Upper lobe of left lung (tissue), 6 donors: ENCODE results near the gene EFHD1. TPM values are rescaled to one million over a fixed set of nuclear protein-coding genes. Genes with fewer than 3 reads are reported as not detected.
A peak's percentile ranks its signal among the peaks of the same experiment; 100 is the strongest.

Source experiments
- ATAC-seq, 2 donors: fragments of 200-7000 bp; cut with Tn5 transposase; one replicate each; pipeline ENCODE4 v1.9.1; 2022; ENCODE audit warnings: mild to moderate bottlenecking in 2 of 2, moderate library complexity in 2 of 2; ENCODE audit not compliant: low FRiP score in 2 of 2
- DNase-seq, 2 donors: peaks; one replicate each; pipeline ENCODE4 v3.0.0-alpha.2; 2019 to 2020
- H3K27ac ChIP-seq, 4 donors: fragments of 200-600 bp; sonication (generic); one replicate each; pipeline ENCODE4 v1.5.1; 2016 to 2019
- H3K27me3 ChIP-seq, 4 donors: fragments of 200-600 bp; sonication (generic); one replicate each; pipeline ENCODE4 v1.5.1; 2017 to 2019
- H3K36me3 ChIP-seq, 4 donors: fragments of 200-600 bp; sonication (generic); one replicate each; pipeline ENCODE4 v1.5.1; 2016 to 2019
- H3K4me1 ChIP-seq, 4 donors: fragments of 200-600 bp; sonication (generic); one replicate each; pipeline ENCODE4 v1.5.1; 2018 to 2019
- H3K4me3 ChIP-seq, 4 donors: fragments of 200-600 bp; sonication (generic); one replicate each; pipeline ENCODE4 v1.5.1; 2017 to 2019; ENCODE audit warnings: mild to moderate bottlenecking in 2 of 4, moderate library complexity in 1 of 4
- H3K9me3 ChIP-seq, 4 donors: fragments of 200-600 bp; sonication (generic); one replicate each; pipeline ENCODE4 v1.5.1; 2018 to 2019
- CTCF ChIP-seq, 6 experiments: fragments of 450-650 bp in 4 of 6; fragments of 200-600 bp in 2 of 6; sonication (generic) in 2 of 6; IDR thresholded peaks; one replicate each; pipeline ENCODE4 v1.5.1; 2016 to 2019; ENCODE audit warnings: antibody characterized with exemption in 6 of 6
- EP300 ChIP-seq, 4 donors: sonication (generic); formaldehyde crosslinking; IDR thresholded peaks; one replicate each; pipeline ENCODE4 v1.5.1; 2017; ENCODE audit warnings: antibody characterized with exemption in 4 of 4, control low read depth in 2 of 4
- POLR2A ChIP-seq, 4 donors: fragments of 450-650 bp; IDR thresholded peaks; one replicate each; pipeline ENCODE4 v1.5.1; 2016 to 2017; ENCODE audit warnings: antibody characterized with exemption in 4 of 4, mild to moderate bottlenecking in 2 of 4
- POLR2AphosphoS5 ChIP-seq, 2 donors: sonication (generic); formaldehyde crosslinking; IDR thresholded peaks; one replicate each; pipeline ENCODE4 v1.5.1; 2017; ENCODE audit warnings: antibody characterized with exemption in 2 of 2
- WGBS, 2 donors: methylation state at CpG; one replicate each; pipeline ENCODE4 v1.1.5; 2017 to 2018; 5-methylcytosine and 5-hydroxymethylcytosine counted together
- total RNA-seq, 6 donors: library from RNA; depleted of rRNA in 4 of 6; stranded (reverse); fragments of >200 nt in 4 of 6; gene quantifications; one replicate each; pipeline versions ENCODE4 v1.1.0 to v1.2.1, GENCODE V29; 2016 to 2021
- donor health status: DM: no; HTN: no; CAD: no; lungs with moderate emphysema.
- donor health status: DM: no; HTN: yes; CAD: no; lungs with severe emphysema.

Gene EFHD1
- total RNA-seq, 6 donors from 2014 or later: 3.7 to 11.1 (median 5.2) TPM

- TF ChIP-seq POLR2A (IDR thresholded peaks at IDR 0.05): no peak
- no peak for TF ChIP-seq CTCF (IDR thresholded peaks at IDR 0.05)
- H3K36me3 ChIP-seq: peaks cover 0 to 3% (median 0%) of the 10 kb centered on the region in 4 donors
- H3K9me3 ChIP-seq: no peaks in the 10 kb centered on the region
- H3K27ac ChIP-seq: peak overlapping the region in 1 of 4 donors; percentile 99
- H3K4me1 ChIP-seq: peaks cover 23 to 49% (median 31%) of the 10 kb centered on the region in 4 donors
- DNase-seq (no peak), ATAC-seq (no peak)
- peak overlapping the region in 2 of 4 donors; percentile 78 to 92 for H3K4me3 ChIP-seq
- WGBS, 2 donors: 50 to 58% methylated on average over 4 of the region's 4 CpGs
- H3K27me3 ChIP-seq: no peaks in the 10 kb centered on the region
These were observed 65.2 kb downstream of the EFHD1 start for GRCh38 chr2:232698556-232699091.

GRCh38 chr2:232699110-232699509 lies 65.7 kb downstream of the EFHD1 start:
- Histone ChIP-seq H3K36me3 (peaks cover 0 to 7% (median under 1%) of the 10 kb centered on the region in 4 donors), H3K4me1 (peaks cover 23 to 49% (median 31%) of the 10 kb centered on the region in 4 donors), H3K4me3 (peak overlapping the region in 1 of 4 donors; percentile 92), H3K9me3 (no peaks in the 10 kb centered on the region), H3K27ac (peak overlapping the region in 1 of 4 donors; percentile 99), H3K27me3 (no peaks in the 10 kb centered on the region)
- 77 to 93% methylated on average over 2 of the region's 2 CpGs for WGBS, 2 donors
- DNase-seq (no peak), ATAC-seq (no peak)
- TF ChIP-seq EP300 (IDR thresholded peaks at IDR 0.05) (no peak), CTCF (IDR thresholded peaks at IDR 0.05) (no peak), POLR2A (IDR thresholded peaks at IDR 0.05) (no peak), POLR2AphosphoS5 (IDR thresholded peaks at IDR 0.05) (no peak)

- Histone ChIP-seq H3K36me3 (peaks cover 2 to 16% (median 3%) of the 10 kb centered on the region in 4 donors), H3K4me3 (no peak overlapping the region), H3K27ac (no peak overlapping the region), H3K9me3 (no peaks in the 10 kb centered on the region), H3K27me3 (no peaks in the 10 kb centered on the region), H3K4me1 (peaks cover 23 to 49% (median 31%) of the 10 kb centered on the region in 4 donors)
- ATAC-seq (no peak), DNase-seq (no peak)
- 96 to 97% methylated on average over 1 of the region's 1 CpG for WGBS, 2 donors
- TF ChIP-seq POLR2AphosphoS5 (IDR thresholded peaks at IDR 0.05) (no peak), POLR2A (IDR thresholded peaks at IDR 0.05) (no peak), EP300 (IDR thresholded peaks at IDR 0.05) (no peak), CTCF (IDR thresholded peaks at IDR 0.05) (no peak)
These were observed 66.8 kb downstream of the EFHD1 start for GRCh38 chr2:232700154-232700553.

- no peaks in the 10 kb centered on the region for H3K9me3 ChIP-seq
- no peak overlapping the region for H3K27ac ChIP-seq
- ATAC-seq: no peak
- WGBS, 2 donors: 89 to 94% methylated on average over 4 of the region's 4 CpGs
- peaks cover 0 to 3% (median 0%) of the 10 kb centered on the region in 4 donors for H3K4me1 ChIP-seq
- no peak for TF ChIP-seq POLR2A (IDR thresholded peaks at IDR 0.05)
- TF ChIP-seq CTCF (IDR thresholded peaks at IDR 0.05): no peak
- no peak for TF ChIP-seq EP300 (IDR thresholded peaks at IDR 0.05)
- no peak for TF ChIP-seq POLR2AphosphoS5 (IDR thresholded peaks at IDR 0.05)
- H3K36me3 ChIP-seq: peaks cover 8 to 60% (median 28%) of the 10 kb centered on the region in 4 donors
- no peak overlapping the region for H3K4me3 ChIP-seq
- no peaks in the 10 kb centered on the region for H3K27me3 ChIP-seq
- no peak for DNase-seq
These were observed 73.7 kb downstream of the EFHD1 start for GRCh38 chr2:232707076-232707475.

- no peaks in the 10 kb centered on the region for H3K9me3 ChIP-seq
- DNase-seq (no peak), ATAC-seq (no peak)
- no peaks in the 10 kb centered on the region for H3K27me3 ChIP-seq
- H3K27ac ChIP-seq: no peak overlapping the region
- H3K36me3 ChIP-seq: peaks cover 0 to 33% (median 10%) of the 10 kb centered on the region in 4 donors
- TF ChIP-seq POLR2AphosphoS5 (IDR thresholded peaks at IDR 0.05) (no peak), EP300 (IDR thresholded peaks at IDR 0.05) (no peak), CTCF (IDR thresholded peaks at IDR 0.05) (no peak), POLR2A (IDR thresholded peaks at IDR 0.05) (no peak)
- H3K4me1 ChIP-seq: no peaks in the 10 kb centered on the region
- H3K4me3 ChIP-seq: no peak overlapping the region
These were observed 80.1 kb downstream of the EFHD1 start for GRCh38 chr2:232713505-232713904.
